ENCODE results near the gene JAKMIP2. TPM values are rescaled to one million over a fixed set of nuclear protein-coding genes. Genes with fewer than 3 reads are reported as not detected.

Gene JAKMIP2
- total and polyA plus RNA-seq, 7 donors, result 0.01 to 0.08 (median 0.06) TPM; not detected in 2

DNA sequence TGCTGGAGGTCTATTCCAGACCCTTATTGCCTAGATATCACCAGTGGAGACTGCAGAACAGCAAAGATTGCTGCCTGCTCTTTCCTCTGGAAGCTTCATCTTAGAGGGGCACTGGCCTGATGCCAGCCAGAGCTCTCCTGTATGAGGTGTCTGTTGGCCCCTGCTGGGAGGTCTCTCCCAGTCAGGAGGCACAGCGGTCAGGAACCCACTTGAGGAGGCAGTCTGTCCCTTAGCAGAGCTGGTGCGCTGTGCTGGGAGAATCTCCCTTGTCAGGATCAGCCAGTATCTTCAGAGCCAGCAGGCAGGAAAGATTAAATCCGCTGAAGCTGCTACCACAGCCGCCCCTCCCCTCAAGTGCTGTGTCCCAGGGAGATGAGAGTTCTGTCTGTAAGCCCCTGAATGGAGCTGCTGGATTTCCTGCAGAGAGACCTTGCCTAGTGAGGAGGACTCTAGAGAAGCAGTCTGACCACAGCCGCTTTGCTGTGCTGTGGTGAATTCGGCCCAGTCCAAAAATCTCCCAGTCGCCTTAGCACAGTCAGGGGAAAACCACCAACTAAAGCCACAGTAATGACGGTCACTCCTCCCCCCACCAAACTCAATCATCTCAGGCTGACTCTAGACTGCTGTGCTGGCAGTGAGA, 124.1 kb downstream of the JAKMIP2 start:
- H3K4me1 ChIP-seq, result no peaks in the 10 kb centered on the region
- no peaks in the 10 kb centered on the region for H3K27me3 ChIP-seq (ENCODE audit: insufficient read depth in 3 of 3, low read length in 2 of 3)
- no peak for DNase-seq
- no peak for ATAC-seq
- no peaks in the 10 kb centered on the region for H3K36me3 ChIP-seq (ENCODE audit: insufficient read depth in 1 of 2, low read depth in 1 of 2)
- H3K9me3 ChIP-seq, result no peaks in the 10 kb centered on the region
- intact Hi-C loops (cut with DNase I), result no loop called here
- no peak overlapping the region for H3K4me3 ChIP-seq
- WGBS, 3 donors, result 89 to 95% (median 90%) methylated on average over 8 of the region's 8 CpGs
- H3K27ac ChIP-seq, result no peak overlapping the region
- no peak for TF ChIP-seq CTCF (IDR thresholded peaks at IDR 0.05)

- WGBS, 3 donors, result 76 to 85% (median 85%) methylated on average over 1 of the region's 1 CpG
- DNase-seq (no peak), ATAC-seq (no peak)
- Histone ChIP-seq H3K4me1 (no peaks in the 10 kb centered on the region), H3K27ac (no peak overlapping the region), H3K4me3 (no peak overlapping the region), H3K27me3 (ENCODE audit: insufficient read depth in 3 of 3, low read length in 2 of 3) (no peaks in the 10 kb centered on the region), H3K36me3 (ENCODE audit: insufficient read depth in 1 of 2, low read depth in 1 of 2) (no peaks in the 10 kb centered on the region), H3K9me3 (no peaks in the 10 kb centered on the region)
- intact Hi-C loops (cut with DNase I), result no loop called here
- TF ChIP-seq CTCF (IDR thresholded peaks at IDR 0.05), result no peak
Measured at GRCh38 chr5:147648597-147648996, 133.9 kb downstream of the JAKMIP2 start.

- no peak for TF ChIP-seq CTCF (IDR thresholded peaks at IDR 0.05)
- Histone ChIP-seq H3K27ac (no peak overlapping the region), H3K36me3 (ENCODE audit: insufficient read depth in 1 of 2, low read depth in 1 of 2) (no peaks in the 10 kb centered on the region), H3K27me3 (ENCODE audit: insufficient read depth in 3 of 3, low read length in 2 of 3) (no peaks in the 10 kb centered on the region), H3K4me3 (no peak overlapping the region), H3K9me3 (no peaks in the 10 kb centered on the region), H3K4me1 (no peaks in the 10 kb centered on the region)
- WGBS, 3 donors, result 84 to 86% (median 85%) methylated on average over 11 of the region's 11 CpGs
- ATAC-seq, result no peak
- intact Hi-C loops (cut with DNase I), result no loop called here
- DNase-seq, result no peak
Measured at GRCh38 chr5:147645197-147645596, 137.3 kb downstream of the JAKMIP2 start.

GRCh38 chr5:147644460-147644859, 138.1 kb downstream of the JAKMIP2 start:
- H3K27ac ChIP-seq, result no peak overlapping the region
- TF ChIP-seq CTCF (IDR thresholded peaks at IDR 0.05), result no peak
- no peaks in the 10 kb centered on the region for H3K4me1 ChIP-seq
- no peak overlapping the region for H3K4me3 ChIP-seq
- H3K27me3 ChIP-seq (ENCODE audit: insufficient read depth in 3 of 3, low read length in 2 of 3), result no peaks in the 10 kb centered on the region
- DNase-seq (no peak), ATAC-seq (no peak)
- WGBS, 3 donors, result 77 to 84% (median 82%) methylated on average over 1 of the region's 1 CpG
- intact Hi-C loops (cut with DNase I), result no loop called here
- H3K9me3 ChIP-seq, result no peaks in the 10 kb centered on the region
- H3K36me3 ChIP-seq (ENCODE audit: insufficient read depth in 1 of 2, low read depth in 1 of 2), result no peaks in the 10 kb centered on the region

- no peaks in the 10 kb centered on the region for H3K27me3 ChIP-seq (ENCODE audit: insufficient read depth in 3 of 3, low read length in 2 of 3)
- H3K4me3 ChIP-seq, result no peak overlapping the region
- H3K36me3 ChIP-seq (ENCODE audit: insufficient read depth in 1 of 2, low read depth in 1 of 2), result no peaks in the 10 kb centered on the region
- intact Hi-C loops (cut with DNase I), result no loop called here
- H3K4me1 ChIP-seq, result no peaks in the 10 kb centered on the region
- ATAC-seq, result no peak
- no peak overlapping the region for H3K27ac ChIP-seq
- WGBS, 3 donors, result 77 to 86% (median 79%) methylated on average over 1 of the region's 1 CpG
- no peak for DNase-seq
- no peaks in the 10 kb centered on the region for H3K9me3 ChIP-seq
- TF ChIP-seq CTCF (IDR thresholded peaks at IDR 0.05), result no peak
Measured at GRCh38 chr5:147643142-147643541, 139.4 kb downstream of the JAKMIP2 start.

All from psoas muscle (tissue), 8 donors.